Activated CD8-positive, alpha-beta memory T cell treated with anti-CD3 and anti-CD28 coated beads for 24 hours (primary cell): ENCODE measurements around the gene CNTNAP2.

Experiments used
- DNase-seq: peaks from one replicate; pipeline ENCODE4 v3.0.0-alpha.2; 2020

Gene CNTNAP2

DNA sequence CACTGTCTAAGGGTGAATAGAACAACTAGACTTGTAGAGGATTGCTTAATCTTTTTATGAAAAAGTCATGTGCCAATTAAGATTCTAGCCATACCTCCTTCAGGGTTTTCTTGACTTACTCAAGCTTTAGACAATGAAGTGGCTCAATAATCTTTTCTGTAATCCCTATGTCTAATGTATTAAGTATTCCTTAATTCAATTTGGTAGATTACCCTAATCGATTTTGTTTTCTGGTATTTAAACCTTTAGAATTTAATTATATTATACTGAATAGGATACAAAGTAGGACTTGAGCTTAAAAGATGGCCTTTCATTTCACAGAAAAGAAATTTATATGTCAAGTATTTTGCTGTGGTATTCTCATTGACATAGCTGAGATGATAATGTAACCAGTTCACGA, 1876.1 kb downstream of the CNTNAP2 start:
- no peak for DNase-seq

- no peak for DNase-seq
Measured at GRCh38 chr7:147997636-147998035, 1881.0 kb downstream of the CNTNAP2 start.

DNA sequence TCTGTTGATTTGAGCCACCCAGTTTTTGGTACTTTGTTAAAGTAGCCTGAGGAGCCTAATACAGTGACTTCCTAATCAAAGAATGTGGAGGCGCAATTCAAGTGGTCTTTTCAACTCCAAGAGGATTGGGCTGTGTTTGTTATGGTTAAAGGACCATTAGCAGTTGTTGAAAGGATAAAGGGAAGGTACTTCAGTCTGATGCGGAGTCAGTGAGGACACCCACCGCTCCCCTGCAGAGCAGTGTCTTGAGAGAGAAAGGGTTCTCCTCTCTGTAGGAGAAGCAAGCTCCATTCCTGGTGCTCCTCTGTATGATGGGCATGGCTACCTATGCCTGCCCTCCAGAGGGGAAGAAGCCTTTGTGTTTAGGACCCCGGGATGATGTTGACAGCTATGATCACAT, 1883.4 kb downstream of the CNTNAP2 start:
- DNase-seq = no peak

GRCh38 chr7:148011753-148012152, 1895.2 kb downstream of the CNTNAP2 start:
- no peak for DNase-seq

DNA sequence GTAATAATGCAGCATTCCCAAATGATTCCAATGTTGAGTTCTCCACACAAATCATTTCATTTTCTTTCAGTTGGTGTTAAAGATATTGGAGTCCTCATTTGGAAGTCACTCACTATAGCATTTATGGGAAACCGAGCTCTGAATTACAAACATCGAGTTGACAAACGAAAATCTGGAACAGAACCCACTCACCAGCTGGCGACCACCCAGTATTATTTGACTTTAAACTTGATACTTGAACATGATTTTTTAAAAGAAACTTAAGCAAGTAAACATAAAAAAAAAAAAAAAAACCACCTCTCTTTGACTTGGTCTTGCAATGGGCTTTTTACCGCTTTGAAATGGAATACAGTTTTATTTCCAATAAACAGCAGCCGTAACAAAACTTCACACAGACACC, 1897.4 kb downstream of the CNTNAP2 start:
- no peak for DNase-seq

DNA sequence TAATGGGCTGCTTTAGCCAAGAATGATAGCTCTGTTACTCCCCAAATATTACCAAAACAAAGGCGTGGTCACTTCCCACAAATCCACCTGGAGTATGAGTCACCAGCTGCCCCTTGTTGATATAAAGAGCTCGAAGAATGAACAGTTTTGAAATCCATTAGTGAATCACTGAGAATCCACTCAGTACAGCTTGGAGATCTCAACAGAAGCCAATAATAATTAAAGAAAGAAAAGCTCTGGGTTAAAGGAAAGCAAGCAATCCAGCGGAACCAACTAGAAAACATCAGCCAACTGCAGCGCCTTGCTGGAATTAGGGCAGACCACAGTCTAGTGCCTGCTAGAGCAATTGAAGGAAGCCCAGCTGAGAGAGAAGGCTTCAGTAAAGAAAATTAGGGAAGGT, 1897.9 kb downstream of the CNTNAP2 start:
- no peak for DNase-seq

- DNase-seq = no peak
Measured at GRCh38 chr7:148017126-148017525, 1900.5 kb downstream of the CNTNAP2 start.

DNA sequence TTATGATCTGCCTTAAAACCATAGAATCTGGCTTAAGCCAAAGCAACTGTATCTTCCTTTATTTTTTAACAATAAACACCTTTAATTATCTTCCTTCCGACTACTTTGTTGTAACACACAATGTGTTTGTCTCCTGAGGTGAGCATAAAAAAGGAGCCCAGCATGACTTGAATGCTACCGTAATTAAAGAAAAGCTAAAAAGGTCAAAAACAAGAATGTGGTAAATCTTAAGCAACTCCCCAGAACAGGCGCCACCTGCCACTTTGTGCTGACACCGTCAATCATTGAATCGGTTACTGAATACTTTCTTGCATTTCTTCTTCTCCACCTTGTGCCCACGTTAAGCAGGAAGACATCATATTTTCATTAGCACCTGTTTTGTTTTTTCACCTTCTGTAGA, 1904.1 kb downstream of the CNTNAP2 start:
- DNase-seq = no peak

DNA sequence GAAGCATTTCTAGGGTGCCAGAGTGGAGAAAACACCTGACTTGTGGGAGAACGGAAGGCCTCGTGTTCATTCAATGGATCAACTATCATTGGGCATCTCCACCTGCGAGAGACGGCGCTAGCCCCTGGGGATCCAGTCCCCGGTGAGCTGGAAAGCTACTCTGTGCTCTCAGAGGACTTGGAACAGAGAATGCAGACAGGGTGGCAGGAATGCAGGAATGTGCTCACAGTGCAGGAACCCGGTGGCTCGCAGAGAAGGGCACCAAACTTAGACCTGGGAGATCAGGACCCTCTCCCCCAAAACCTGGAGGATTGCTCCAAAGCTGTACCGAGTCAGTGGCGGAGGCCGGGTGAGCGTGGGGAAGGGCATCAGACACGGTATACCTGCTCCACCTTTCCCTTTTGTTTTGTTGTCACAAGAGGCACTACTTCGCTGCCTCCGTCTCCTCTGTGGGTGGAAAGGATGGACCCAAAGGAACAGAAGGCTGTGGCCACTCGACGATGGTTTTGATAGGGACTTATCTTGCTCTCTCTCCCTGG, 1905.0 kb downstream of the CNTNAP2 start:
- DNase-seq = no peak

- DNase-seq = no peak
Measured at GRCh38 chr7:148022832-148023231, 1906.2 kb downstream of the CNTNAP2 start.

DNA sequence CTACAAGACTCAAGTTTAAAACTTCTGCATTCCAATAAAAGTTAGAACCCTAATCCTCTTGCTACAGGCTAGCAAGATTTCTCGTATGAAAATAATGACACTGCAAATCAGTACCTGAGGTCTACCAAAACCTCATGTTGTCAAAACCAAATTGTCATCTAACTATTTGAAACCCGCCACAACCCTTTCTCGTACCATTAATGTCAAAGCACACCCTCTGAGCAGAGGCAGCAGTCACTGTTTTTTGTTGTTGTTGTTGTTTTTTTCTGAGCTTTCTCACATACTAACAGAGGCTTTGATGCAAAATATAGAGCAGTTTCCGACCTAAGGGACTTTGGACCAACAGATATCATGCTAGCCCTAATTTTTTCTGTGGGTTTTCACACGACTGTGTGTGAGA, 1910.1 kb downstream of the CNTNAP2 start:
- no peak for DNase-seq

DNA sequence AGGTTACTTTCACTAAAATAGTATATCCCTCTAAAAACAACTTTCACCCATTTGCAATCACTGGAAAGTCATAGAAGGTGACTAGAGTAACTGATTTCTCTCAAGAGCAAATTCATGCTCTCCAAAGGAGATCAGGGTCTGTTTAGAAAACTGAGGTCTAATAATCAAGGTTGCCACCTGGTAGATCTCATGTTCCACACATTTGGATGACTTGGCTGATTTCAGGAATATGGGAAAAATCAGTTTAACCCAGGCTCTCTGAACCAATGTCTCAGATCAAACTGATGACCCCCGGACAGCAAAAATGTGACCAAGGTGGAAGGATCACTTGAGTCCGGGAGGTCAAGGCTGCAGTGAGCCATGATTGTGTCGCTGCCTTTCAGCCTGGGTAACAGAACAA, 1911.6 kb downstream of the CNTNAP2 start:
- no peak for DNase-seq

DNA sequence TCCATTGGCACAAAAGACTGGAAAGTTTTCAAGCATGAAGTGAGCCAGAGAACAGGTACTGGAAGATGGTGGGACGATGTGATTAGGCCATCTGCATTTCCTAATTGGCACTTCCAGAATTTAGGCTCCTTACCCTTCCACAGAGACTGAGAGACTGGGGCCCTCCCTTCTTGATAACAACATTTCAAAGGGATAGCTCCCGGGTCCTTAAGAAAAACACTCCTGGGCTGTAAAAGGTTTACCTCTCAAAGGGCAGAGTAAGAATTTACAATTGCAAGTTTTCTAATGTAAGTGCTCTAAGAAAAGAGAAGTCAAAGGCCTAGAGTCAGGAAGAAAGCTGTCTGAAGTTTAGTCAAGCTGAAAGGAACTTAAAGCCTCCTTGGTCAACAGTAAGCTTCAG, 1914.4 kb downstream of the CNTNAP2 start:
- DNase-seq = no peak

- no peak for DNase-seq
Measured at GRCh38 chr7:148031811-148032210, 1915.2 kb downstream of the CNTNAP2 start.

GRCh38 chr7:148035950-148036349, 1919.3 kb downstream of the CNTNAP2 start:
- DNase-seq = no peak

DNA sequence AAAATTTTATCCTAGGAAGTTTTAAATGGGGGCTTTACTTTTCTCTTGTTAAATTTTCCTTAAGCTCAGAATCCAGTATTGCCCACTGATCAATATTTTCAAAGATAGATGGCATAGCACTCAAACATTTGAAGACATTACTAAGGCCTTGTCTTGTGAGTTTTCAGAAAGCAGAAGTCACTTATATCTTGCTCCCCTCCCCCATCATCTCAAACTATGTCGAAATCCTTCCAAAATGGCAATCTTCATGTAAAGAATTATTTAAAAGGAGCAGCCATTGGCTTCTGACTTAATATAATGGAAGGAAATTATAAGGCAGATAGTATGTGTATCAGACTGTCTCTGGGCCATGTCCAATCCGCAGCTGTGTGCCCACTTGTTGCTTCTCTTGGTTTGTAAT, 1920.4 kb downstream of the CNTNAP2 start:
- no peak for DNase-seq

GRCh38 chr7:148041156-148041555, 1924.6 kb downstream of the CNTNAP2 start:
- no peak for DNase-seq

GRCh38 chr7:148042935-148043631, 1926.5 kb downstream of the CNTNAP2 start:
- DNase-seq = no peak

DNA sequence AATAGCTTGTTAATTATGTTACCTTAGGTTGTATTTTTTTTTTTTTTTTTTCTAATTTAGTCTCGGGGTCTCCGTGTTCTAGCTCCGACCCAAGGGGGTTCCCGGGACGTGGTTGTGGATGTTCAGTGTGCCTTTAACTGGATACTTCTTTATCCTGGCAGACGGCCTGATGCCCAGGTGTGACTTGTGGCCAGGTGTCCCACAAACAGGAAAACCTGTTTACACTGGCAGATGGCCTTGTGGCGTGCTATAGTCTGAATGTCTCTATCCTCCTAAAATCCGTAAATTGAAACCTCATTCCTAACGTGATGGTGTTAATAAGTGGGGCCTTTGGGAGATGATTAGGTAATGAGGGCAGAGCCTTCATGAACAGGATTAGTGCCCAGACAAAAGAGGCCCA, 1927.6 kb downstream of the CNTNAP2 start:
- no peak for DNase-seq

GRCh38 chr7:148045521-148045920, 1928.9 kb downstream of the CNTNAP2 start:
- DNase-seq = no peak

DNA sequence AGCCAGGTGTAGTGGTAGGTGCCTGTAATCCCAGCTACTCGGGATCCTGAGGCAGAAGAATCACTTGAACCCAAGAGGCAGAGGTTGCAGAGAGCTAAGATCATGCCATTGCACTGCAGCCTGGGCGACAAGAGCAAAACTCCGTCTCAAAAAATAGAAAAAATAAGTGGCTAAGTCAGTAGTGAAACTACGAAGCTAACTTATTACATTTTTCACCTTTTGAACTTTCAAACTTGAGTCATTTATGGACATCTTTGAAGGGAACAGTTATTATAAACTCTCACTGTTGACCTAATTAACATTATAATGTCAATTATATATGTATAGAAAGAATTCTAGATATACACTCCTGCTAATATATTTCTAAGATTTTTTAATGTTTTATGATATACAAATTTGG, 1932.5 kb downstream of the CNTNAP2 start:
- no peak for DNase-seq

GRCh38 chr7:148050492-148051158, 1934.0 kb downstream of the CNTNAP2 start:
- DNase-seq = no peak

GRCh38 chr7:148056406-148056805, 1939.8 kb downstream of the CNTNAP2 start:
- DNase-seq = no peak

DNA sequence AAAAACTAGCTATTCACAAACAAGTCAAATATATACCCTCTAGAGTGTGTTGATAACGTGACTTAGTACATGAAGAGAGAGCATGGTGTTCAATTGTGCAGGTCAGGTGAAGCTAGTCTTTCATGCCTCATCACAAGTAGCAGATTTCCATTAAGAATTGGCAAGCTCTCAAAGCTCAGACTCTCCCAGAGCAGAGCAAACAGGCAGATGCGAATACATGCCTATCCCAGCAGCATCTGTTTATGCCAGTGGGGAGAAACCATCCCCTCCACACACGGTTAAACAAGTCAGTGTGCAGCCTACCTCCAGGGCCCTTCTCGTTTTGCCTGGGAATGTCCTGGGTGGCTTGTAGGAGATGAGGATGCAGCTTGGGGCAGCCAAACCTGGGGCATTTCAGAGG, 1941.5 kb downstream of the CNTNAP2 start:
- DNase-seq = no peak

- no peak for DNase-seq
Measured at GRCh38 chr7:148058753-148059152, 1942.2 kb downstream of the CNTNAP2 start.
